Glutamatergic neuron (in vitro differentiated cells): ENCODE data around the gene TTC9C. TPM values are rescaled to one million over a fixed set of nuclear protein-coding genes. Genes with fewer than 3 reads are reported as not detected.

Experiments
- DNase-seq: peaks from one replicate; pipeline ENCODE4 v3.0.0; 2022
- H3K27ac Mint-ChIP-seq: one replicate; pipeline ENCODE4 v1.8.0; 2020; ENCODE audit warnings: mild to moderate bottlenecking, mixed read lengths, inconsistent platforms; ENCODE audit not compliant: unreplicated experiment
- H3K27me3 Mint-ChIP-seq: one replicate; pipeline ENCODE4 v1.8.0; 2020; ENCODE audit warnings: mild to moderate bottlenecking, moderate library complexity, mixed read lengths, inconsistent platforms; ENCODE audit not compliant: unreplicated experiment
- H3K36me3 Mint-ChIP-seq: one replicate; pipeline ENCODE4 v1.8.0; 2020; ENCODE audit warnings: mild to moderate bottlenecking, mixed read lengths, inconsistent platforms; ENCODE audit not compliant: unreplicated experiment
- H3K4me1 Mint-ChIP-seq: one replicate; pipeline ENCODE4 v1.8.0; 2020; ENCODE audit warnings: mild to moderate bottlenecking, low read depth, mixed read lengths, inconsistent platforms; ENCODE audit not compliant: unreplicated experiment
- H3K4me3 Mint-ChIP-seq: one replicate; pipeline ENCODE4 v1.8.0; 2020; ENCODE audit warnings: mild to moderate bottlenecking, mixed read lengths, inconsistent platforms; ENCODE audit not compliant: unreplicated experiment
- H3K9me3 Mint-ChIP-seq: one replicate; pipeline ENCODE4 v1.8.0; 2020; ENCODE audit warnings: mild to moderate bottlenecking, moderate library complexity, mixed read lengths, inconsistent platforms; ENCODE audit not compliant: unreplicated experiment
- CTCF ChIP-seq: fragments of 200-600 bp; sonication (generic); IDR thresholded peaks from one replicate; pipeline ENCODE4 v1.5.0; 2021; ENCODE audit not compliant: partially characterized antibody, unreplicated experiment
- total RNA-seq: library from RNA; stranded (reverse); fragmentation: NEBNext Ultra II Directional; extraction: Animal tissue kit (Norgen Biotek cat#: 25700); gene quantifications from one replicate; pipeline ENCODE4 v1.2.1, GENCODE V29; 2021; ENCODE audit not compliant: unreplicated experiment

TTC9C gene
- total RNA-seq, 1 donor from 2014 or later, result 34.1 TPM

DNA sequence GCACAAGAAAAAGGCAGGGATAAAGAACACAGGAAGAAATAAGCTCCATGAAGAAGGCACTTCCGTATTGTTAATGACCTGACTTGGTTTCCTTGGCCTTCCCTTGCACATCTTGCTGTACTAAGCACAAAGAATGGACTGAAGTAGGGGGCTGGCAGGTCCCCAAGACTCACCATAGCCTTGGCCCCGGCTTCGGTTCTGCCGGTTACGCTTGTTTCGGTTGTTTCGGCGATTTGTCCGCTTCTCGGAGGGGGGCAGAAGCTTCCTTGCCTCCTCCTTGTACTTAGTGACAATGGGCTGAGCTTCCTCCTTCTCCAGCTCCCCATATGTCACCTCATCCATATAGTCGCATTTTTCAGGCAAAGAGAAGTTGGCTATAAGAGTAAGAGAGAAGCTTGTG lies 11.5 kb upstream of the TTC9C start:
- Mint-ChIP-seq H3K27ac (no peak overlapping the region), H3K9me3 (peaks cover 5% of the 10 kb centered on the region), H3K27me3 (peaks cover 3% of the 10 kb centered on the region), H3K4me1 (peaks cover 2% of the 10 kb centered on the region), H3K36me3 (peaks cover 8% of the 10 kb centered on the region), H3K4me3 (no peak overlapping the region)
- DNase-seq, result no peak
- no peak for TF ChIP-seq CTCF

DNA sequence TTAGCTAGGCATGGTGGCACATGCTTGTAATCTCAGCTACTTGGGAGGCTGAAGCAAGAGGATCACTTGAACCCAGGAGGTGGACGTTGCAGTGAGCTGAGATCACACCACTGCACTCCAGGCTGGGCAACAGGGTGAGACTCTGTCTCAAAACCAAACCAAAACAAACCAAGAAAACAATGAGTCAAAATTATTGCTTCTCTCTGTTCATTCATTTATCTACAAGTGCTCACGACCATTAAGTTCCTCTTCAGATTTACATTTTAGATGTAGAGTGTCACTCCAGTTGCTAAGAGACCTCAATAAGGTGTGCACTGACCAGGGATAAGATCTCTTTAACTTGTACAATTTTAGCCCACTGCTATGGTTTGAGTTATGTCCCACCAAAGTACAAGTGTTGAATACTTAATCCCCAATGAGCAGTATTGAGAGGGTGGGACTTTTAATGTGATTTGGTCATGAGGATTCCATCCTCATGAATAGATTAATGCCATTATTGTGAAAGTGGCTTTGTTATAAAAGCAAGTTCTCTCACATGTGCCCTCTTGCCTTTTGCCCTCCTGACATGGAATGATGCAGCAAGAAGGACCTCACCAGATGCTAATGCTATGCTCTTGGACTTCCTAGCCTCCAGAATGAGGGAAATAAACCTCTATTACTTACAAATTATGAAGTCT lies 8.8 kb upstream of the TTC9C start:
- H3K4me3 Mint-ChIP-seq, result no peak overlapping the region
- peaks cover 8% of the 10 kb centered on the region for H3K36me3 Mint-ChIP-seq
- H3K4me1 Mint-ChIP-seq, result peaks cover 10% of the 10 kb centered on the region
- peak overlapping the region; percentile 1 for H3K27ac Mint-ChIP-seq
- no peaks in the 10 kb centered on the region for H3K27me3 Mint-ChIP-seq
- no peak for TF ChIP-seq CTCF
- DNase-seq, result no peak
- peaks cover 2% of the 10 kb centered on the region for H3K9me3 Mint-ChIP-seq

DNA sequence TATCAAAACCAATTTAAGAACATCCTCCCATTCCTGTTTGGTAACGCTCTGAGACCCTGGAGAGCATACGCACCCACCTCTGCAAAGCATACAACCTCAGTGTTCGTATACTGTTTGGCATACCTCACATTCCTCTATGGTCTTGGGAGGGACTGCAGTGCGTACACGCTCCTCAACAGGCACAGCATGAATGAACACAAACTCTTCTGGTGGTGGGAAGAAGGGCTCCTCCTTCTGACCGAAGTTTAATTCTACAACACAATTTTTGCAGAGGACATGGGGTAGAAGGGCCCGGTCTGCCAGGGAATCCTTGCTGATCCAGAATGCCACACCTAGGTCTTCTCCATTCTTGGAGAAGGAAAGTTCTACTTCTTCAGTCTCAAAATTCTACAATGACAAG lies 6.3 kb upstream of the TTC9C start:
- Mint-ChIP-seq H3K4me3 (peak overlapping the region; percentile 37), H3K4me1 (peaks cover 18% of the 10 kb centered on the region), H3K27me3 (peaks cover 6% of the 10 kb centered on the region), H3K27ac (peak overlapping the region; percentile 38), H3K9me3 (peaks cover 7% of the 10 kb centered on the region), H3K36me3 (peaks cover 8% of the 10 kb centered on the region)
- no peak for DNase-seq
- no peak for TF ChIP-seq CTCF

GRCh38 chr11:62724171-62724570 lies 4.1 kb upstream of the TTC9C start:
- Mint-ChIP-seq H3K27me3 (peaks cover 9% of the 10 kb centered on the region), H3K4me3 (peak overlapping the region; percentile 95), H3K4me1 (peaks cover 19% of the 10 kb centered on the region), H3K36me3 (peaks cover 3% of the 10 kb centered on the region), H3K9me3 (peaks cover 12% of the 10 kb centered on the region), H3K27ac (no peak overlapping the region)
- DNase-seq, result no peak
- no peak for TF ChIP-seq CTCF

DNA sequence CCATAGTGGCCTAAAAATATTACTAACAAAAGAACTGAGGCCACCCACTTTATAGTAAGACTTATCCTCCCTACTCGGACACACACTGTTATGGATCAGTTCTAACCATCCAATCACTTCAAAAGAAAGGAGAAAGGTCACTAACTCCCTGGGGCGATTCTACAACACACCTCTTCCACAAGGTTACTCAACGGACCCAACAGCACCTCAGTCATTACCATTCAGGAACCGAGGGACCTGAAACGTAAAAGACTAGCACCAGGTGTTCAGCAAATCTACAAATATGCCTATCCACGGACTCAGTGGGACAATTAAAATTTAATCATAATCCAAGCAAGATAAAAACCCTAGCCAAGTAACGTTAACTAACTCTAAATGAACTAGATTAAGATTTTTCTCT lies 2.6 kb upstream of the TTC9C start:
- no peak for TF ChIP-seq CTCF
- Mint-ChIP-seq H3K4me1 (peaks cover 19% of the 10 kb centered on the region), H3K36me3 (peaks cover 3% of the 10 kb centered on the region), H3K9me3 (peaks cover 13% of the 10 kb centered on the region), H3K27ac (peak overlapping the region; percentile 91), H3K4me3 (peak overlapping the region; percentile 95), H3K27me3 (peaks cover 9% of the 10 kb centered on the region)
- no peak for DNase-seq
